SIG-M5 treated with dmso at 0.1 percent for 504 hours (cell line): ENCODE measurements around the gene PCDH9.

ENCODE experiments used
- DNase-seq: peaks from one replicate; lab custom pipeline; 2025; ENCODE audit not compliant: unreplicated experiment; lab: John Stamatoyannopoulos, UW

The PCDH9 gene

DNA sequence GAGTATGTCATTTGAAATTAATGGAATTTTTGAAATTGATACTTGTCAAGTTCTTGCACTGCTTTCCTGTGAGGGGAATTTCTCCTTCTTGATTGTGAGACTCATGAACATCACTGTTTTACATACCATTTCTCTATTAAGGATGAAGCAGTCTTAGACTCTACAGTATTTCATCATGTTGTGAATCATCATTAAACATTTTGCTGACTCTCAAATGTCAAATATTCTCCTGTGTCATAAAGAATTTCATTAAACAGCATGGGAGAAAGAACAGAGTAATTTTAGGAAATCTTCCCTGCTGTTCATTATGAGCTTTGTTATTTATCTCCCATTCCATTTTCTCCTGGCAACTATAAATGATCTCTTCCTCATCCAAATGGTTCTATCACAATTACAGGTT lies 729.0 kb downstream of the PCDH9 start:
- DNase-seq = no peak

DNA sequence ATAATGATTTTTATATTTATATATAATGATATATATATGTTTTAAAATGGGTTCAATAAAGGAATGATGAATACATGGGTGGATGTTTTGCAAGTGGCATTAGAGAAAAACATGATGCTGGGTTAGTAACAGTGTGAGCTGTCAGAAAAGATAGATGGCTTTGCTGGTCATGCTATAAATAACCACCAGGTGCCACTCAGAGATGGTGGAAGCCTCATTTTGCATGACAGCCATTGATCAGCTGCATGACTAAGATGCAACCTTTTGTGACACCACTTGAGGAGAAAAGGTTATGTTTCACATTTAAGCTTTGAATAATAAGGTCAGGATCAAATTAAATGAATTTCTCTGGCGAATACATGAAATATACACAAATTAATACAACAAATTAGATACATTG lies 737.7 kb downstream of the PCDH9 start:
- DNase-seq = no peak

DNA sequence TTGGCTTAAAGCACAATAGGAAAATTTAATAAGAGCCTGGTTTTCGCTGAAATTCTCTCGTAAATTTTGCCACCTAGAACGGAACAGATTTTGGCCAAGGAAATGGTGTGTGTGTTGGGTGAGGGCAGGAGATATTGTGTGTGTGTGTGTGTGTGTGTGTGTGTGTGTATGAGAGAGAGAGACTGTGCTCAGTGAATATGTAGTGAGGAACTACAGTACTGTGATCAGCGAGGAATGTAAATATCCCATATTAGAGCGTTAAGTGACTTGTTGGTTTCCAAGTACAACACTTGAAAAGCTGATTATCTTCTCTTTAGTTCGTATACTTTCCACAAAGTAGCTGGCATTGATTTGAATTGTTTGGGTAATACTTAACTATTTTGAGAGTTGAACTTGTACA lies 738.9 kb downstream of the PCDH9 start:
- no peak for DNase-seq

DNA sequence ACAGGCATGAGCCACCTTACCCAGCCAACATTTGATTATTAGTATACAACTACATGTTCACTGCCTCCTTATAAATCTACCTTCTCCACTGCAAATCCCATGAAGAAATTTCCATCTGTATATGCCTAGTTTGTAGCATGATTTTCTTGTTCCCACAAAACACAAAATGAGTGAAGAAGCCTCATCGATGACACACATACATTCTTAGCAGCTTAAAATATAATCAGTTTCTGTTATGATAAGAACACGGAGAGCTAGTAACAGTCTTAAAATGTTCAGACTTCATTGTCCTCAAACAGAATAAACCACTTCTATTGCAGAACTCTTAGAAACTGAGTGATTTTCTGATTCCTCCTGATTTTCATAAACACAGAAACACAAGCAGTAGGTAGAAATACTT lies 740.5 kb downstream of the PCDH9 start:
- DNase-seq = no peak

DNA sequence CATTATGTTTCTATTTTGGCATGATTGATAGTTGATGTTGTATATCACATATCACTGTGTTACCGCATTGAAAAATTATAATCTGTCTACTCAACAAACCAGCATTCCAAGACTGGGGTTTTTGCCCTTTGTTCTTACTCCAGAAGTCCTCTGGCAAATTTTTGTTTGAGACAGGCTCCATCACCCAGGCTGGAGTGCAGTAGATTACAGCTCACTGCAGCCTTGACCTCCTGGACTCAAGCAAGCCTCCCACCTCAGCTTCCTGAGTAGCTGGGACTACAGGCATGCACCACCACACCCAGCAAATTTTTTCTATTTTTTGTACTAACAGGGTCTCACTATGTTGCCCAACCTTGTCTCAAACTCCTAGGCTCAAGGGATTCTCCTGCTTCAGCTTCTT lies 741.0 kb downstream of the PCDH9 start:
- DNase-seq = no peak

DNA sequence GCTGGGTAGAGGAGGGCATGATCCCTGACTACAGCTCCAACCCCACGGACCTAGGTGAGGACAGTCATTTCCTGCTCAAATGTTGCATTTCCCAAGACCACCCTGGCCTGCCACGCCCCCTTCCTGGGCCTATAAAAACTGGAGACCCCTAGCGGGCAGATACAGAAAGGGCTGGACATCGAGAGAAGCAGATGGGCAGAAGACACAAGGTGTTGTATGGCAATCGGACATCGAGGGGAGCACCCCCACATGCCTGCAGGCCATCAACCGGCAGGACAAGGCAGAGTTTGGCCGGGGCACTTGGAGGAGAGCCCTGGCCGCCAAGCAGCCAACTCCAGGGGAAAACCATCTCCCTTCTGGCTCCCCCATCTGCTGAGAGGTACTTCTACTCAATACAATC lies 746.4 kb downstream of the PCDH9 start:
- DNase-seq = no peak

DNA sequence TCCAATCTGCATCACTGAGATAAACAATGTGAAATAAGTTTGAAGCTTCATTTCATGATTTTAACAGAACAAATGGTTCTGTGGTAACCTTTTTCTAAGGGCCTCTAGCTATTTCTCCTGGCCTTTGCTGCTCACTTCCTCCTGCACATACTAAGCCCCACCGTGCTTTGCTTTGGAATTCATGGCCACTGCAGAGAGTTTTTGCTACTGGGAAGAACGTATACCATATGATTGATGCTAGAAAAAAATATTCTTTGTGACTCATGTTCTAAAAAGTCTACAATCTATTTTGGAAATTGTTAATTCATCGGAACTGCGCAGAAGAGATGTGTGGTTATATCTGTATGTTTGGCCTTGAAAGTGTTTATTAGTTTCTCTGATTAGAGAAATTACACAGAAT lies 747.3 kb downstream of the PCDH9 start:
- DNase-seq = no peak

DNA sequence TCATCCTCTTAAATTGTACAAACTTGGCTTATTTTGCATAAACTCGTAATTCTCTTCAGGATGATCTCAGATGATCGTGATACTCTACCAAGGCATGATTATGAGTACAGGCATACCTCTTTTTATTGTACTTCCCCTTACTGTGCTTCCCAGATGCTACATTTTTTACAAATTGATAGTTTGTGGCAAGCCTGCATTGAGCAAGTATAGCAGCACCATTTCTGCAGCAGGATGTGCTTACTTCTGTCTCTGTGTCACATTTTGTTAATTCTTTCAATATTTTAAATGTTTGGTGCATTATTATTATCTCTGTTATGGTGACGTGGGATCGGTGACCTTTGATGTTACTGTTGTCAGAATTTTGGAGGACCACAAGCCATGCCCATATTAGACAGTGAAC lies 752.3 kb downstream of the PCDH9 start:
- no peak for DNase-seq

DNA sequence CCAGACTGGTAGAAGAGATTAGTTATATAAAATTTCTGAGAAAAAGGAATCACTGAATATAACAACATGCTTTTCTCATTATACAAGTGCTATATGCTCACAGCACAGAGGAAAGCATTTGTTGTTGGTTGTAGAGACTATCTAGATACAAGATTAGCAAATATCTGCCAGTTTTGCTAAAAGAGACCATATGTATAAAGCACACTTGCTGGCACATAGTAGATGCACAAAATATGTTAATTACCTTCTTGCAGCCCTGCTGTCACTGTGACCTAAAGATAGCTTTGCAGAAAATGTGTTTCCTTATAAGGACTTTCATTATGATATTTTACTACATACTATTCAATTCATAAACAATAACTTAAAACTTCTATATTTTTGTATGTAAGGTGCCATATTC lies 755.1 kb downstream of the PCDH9 start:
- DNase-seq = no peak

DNA sequence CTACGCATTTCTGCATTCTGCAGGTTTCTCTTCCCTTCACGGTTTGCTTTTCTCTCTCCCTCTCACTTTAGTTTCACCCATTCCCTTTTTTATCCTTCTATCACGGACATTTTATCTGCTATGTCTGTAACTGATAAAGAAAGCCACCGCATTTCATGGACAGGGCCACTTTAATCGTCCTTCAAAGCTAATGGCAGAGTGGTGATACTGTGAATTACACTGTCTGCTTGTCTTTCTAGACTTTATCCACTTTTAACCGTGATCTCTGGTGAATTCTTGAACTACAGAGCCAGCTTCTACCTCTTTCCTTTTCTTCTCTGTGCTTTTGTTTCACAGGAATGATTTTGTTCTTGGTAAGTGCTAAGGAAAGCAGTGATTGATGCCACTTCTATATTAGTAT lies 760.4 kb downstream of the PCDH9 start:
- no peak for DNase-seq

DNA sequence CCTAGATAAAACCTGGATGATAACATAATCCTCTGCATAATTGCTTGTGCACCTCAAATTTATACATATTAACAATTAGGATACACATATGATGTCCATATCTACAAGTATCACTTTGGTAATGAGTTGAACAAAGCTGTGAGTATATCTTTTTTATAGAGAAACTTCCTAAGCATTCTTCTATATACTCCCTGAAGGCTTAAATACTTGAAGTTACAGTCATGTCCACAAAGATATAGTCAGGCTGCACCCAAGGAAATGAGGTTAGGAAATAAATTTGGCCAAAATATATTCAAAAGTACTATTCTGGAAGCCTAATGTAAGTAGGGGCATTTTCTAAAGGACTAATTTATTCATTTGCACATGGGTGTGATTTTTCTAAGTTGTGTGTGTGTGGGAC lies 761.5 kb downstream of the PCDH9 start:
- DNase-seq = no peak

DNA sequence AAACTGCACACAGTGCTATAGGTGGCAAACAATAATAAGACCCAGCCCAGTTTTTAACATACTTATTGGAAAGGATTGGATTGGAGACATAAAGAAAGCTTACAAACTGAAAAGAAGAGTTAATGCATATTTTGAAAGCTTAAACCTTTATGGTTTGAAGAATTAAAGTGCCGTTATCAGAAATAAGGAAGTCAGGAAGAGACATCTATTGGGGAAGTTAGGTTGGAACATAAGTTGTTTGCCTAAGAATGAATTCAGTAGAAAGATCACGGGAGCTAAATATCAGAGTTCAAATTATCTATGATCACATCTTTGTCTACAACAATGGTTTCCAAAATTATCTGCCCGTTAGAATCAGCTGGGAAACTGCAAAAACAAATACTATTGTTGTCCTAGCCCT lies 767.9 kb downstream of the PCDH9 start:
- DNase-seq = no peak

DNA sequence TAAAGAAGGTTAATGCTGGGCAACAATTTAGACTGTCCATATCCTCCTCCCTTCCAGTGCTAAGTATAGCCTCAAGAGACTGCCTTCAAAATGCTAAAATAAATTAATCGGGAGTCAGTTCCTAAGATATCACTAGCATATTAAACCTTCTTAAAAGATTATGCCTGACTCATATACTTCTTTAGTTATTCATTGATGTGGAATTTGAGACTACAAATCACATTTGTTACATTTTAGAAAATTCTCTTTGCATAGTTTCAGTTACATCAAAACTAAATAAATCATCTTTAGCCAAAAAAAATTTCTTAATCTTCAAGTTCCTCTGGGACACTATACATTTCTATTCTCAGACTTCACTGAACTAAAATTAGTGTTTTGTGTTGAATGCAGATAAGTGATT lies 769.1 kb downstream of the PCDH9 start:
- no peak for DNase-seq

DNA sequence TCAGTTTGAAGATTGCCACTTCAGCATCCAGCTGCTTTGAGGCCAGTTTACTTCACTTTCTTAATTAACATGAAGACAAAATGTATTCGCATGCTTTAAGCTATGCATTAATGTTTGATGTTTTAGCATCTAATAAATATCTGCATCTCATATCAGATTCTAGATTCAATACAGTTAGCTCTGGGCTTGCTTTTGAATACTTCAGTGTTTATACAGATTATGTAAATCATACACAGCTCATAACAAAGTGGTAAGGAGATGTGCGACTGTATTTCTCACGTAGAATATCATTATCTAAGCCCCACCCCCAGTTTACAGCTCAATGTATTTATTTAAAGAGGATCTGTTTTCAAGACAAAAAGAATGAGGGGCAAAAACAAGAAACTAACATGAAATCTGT lies 770.5 kb downstream of the PCDH9 start:
- no peak for DNase-seq

DNA sequence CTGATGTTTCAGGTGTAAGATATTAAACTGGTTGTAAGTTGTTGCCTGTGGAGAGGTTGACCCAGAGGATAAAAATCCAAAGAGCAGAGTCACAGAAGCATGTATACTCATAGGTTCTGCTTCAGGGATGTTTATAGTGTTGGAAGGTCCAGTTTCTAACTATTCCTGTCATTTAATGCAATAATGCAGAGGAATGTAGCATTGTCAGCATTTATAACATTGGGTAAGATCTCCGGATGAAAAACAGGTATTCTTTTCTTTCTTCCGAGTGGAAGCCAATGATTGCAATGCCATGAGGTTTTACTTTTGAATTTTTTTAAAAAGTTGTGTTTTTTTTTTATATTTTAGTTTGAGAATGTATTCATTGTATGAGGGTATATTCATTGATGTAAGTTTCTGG lies 771.0 kb downstream of the PCDH9 start:
- DNase-seq = no peak

DNA sequence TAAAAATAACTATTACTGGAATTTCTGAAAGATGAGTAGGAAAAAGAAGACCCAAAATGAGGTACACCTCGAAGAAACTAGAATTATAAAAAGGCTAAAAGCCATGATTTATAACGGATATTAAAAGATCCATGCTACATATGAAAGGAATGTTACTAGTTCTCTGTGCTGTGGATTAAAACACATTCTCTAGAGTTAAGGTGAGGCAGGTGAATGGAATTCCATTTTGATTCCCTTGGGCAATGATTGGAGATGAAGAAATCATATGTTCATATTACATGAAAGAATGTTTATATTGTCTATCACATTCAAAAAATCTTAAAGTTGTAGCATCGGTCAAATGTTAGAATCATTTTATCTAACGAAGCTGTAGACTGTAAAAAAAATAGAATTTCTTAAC lies 783.7 kb downstream of the PCDH9 start:
- no peak for DNase-seq

DNA sequence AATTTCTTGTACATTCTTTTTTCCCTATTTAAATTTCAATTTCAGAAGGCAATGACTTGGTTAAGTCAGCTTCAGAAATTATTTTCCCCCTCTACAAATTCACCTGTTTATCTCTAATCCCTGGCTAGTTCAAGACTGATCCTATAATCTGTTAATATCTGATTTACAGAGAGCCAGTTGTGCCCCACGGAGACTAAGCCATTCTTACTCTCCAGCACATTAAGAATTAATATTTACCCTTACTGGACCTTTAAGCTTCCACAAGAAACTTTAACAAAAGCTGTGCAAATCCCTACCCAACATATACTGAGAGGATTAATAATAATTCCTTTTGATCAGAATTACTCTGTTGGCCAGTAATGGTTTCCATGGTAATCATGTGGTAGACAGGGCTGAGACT lies 786.2 kb downstream of the PCDH9 start:
- DNase-seq = no peak

DNA sequence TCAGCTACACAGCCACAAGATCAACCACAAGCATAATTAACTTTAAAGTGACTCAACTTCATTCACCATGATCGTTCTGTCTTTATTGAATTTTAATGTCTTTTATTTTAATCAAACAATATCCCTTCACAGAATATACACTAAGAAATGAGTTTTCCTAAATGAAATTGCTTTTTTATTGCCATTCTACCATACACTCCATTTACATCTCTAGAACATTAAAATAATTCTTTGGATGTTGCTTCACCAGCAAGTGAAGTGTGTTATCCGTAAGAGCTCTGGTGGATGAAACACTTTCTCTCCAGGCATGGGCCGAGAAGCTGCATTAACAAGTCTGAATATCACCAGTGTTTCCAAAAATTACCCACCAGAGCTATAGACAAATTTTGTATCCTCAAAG lies 789.2 kb downstream of the PCDH9 start:
- no peak for DNase-seq

DNA sequence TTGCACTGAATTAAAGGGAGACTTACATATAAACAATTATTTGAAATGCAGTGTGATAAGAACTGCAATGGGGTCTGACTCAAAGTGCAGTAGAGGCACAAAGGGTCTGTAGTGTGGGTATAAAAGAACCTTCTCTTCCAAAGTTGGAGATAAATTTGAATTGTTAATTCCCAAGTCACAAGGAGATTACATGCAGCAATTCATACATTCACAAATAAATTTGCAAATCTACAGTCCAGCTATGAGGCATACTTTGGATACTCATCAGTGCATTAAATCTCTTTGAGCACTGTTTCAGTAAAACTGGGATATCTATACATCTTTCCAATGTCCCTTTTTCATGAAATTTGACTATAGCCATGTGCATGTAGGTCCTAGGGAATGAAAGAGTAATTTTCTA lies 799.4 kb downstream of the PCDH9 start:
- no peak for DNase-seq

DNA sequence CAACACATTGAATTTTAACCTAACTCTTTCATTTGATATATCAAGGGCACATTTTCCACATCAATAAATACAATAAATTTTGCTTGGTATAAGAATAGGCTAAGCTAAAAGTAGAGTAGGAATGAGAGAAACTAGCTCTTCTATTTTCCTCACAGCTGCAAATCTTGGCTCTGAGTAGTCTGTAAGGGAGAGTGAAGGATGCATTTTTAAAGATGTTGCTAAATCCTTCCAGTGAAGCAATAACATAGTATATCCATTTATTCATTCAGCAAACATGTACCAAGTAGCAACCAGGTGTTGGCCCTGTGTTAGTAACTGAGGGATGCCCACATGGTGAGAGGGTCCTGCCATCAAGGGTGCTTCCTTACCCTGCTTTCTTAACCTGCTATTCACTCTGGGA lies 799.9 kb downstream of the PCDH9 start:
- DNase-seq = no peak

DNA sequence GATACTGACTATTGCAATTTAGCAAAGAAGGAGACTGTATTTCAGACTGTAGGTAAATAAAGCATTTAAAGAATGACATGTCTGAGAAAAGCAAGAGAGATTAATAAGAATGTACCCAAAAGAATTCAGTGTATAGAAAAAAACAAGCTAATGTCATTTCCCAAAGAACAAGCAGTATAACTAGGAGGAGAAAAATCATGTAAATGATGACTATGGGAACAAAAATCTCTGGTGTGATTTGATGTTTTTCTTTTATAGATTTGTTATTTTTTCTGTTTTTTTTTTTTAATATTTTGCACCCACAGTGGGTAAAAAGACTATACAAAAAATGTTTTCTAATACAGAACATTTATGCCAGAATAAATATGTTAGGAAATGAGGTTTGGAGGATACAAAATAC lies 801.0 kb downstream of the PCDH9 start:
- no peak for DNase-seq

DNA sequence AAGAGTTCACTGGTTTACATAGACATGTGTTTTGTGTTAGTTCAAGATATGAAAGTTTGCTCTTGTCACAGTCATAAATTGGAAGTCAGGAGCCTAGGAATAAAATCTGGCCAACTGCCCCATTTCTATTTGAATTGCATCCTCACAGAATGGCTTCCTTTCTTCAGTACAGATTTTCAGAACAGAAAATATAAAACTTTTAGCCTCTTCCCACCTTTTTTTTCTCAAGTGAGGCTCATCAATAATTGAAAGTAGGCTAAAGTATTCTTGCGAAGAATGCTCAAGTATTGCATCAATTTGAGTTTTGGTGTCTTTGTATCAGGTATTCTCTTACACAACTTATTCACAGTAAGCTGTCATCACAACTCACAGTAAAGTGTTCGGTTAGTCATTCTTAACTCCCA lies 802.7 kb downstream of the PCDH9 start:
- DNase-seq = no peak

DNA sequence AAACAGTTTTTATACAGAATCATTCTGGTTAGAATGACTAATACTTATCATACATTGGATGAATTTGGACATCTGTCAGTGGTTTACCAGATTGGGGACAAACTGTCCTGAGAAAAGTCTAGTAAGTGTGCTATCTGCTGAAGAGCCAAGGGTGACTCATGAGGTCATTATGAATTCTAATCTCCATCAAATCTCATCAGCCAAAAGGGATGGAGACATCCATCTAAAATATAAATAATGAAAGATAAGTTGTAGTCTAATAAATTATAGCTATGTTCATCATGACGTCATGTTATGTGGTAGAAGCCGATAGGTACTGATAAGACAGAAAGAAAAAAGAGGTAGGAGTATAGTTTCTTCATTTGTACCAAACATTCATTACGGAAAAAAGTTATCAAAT lies 804.4 kb downstream of the PCDH9 start:
- no peak for DNase-seq

DNA sequence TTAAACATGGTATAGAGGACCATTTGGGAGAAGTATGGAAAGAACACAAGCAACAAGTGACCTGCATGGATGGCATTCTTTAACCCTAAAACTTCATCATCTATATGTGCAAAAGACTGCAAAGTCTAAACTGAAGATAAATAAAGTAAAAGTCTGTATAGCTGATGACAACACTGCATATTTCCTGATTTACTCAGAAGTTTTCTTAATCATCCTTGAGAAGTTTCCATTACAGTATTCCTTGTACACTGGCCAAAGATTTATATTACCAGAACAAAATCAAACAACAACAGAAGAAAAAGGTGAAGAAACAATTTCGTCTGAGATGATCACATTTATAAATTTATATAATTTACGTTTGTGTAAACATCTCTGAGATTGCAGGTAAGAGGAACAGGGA lies 805.7 kb downstream of the PCDH9 start:
- DNase-seq = no peak
